ENCODE data around the gene NECTIN3.

- TF ChIP-seq POLR2A (IDR thresholded peaks at IDR 0.05; ENCODE audit: low read length) = no peak
- TF ChIP-seq MYC (IDR thresholded peaks at IDR 0.05; ENCODE audit: borderline replicate concordance, low read length) = no peak
- no peak for TF ChIP-seq RFX5 (IDR thresholded peaks at IDR 0.05)
- TF ChIP-seq CTCF (IDR thresholded peaks at IDR 0.05) = no peak
- no peak for TF ChIP-seq RAD21 (conservative IDR thresholded peaks at IDR 0.05 in 1 of 2, IDR thresholded peaks at IDR 0.05 in 1 of 2)
- no peak for TF ChIP-seq NR3C1 (IDR thresholded peaks at IDR 0.05)
- TF ChIP-seq ESRRA (IDR thresholded peaks at IDR 0.05; ENCODE audit: borderline replicate concordance, low read length) = no peak
- TF ChIP-seq TFCP2L1 (CRISPR knock-in tag; IDR thresholded peaks at IDR 0.05) = no peak
- no peak for TF ChIP-seq CEBPB (IDR thresholded peaks at IDR 0.05)
- TF ChIP-seq HDAC2 (IDR thresholded peaks at IDR 0.05) = no peak
- no peak for TF ChIP-seq NPAS2 (CRISPR knock-in tag; IDR thresholded peaks at IDR 0.05; ENCODE audit: borderline replicate concordance)
Observed at GRCh38 chr3:111236836-111237713, 165.5 kb downstream of the NECTIN3 start.
